Activated effector memory CD4-positive, alpha-beta T cell treated with Interleukin-2 at 50 U/mL for 16 hours (primary cell): Measurements from ENCODE around the gene ETV3L.

ENCODE experiments used
- DNase-seq: peaks from one replicate; pipeline ENCODE4 v3.0.0-alpha.2; 2020

The ETV3L gene

GRCh38 chr1:157131281-157131680 is 31.7 kb upstream of the ETV3L start:
- no peak for DNase-seq

- no peak for DNase-seq
Observed at GRCh38 chr1:157124855-157125254, 25.2 kb upstream of the ETV3L start.

- no peak for DNase-seq
Observed at GRCh38 chr1:157119448-157119847, 19.8 kb upstream of the ETV3L start.

- no peak for DNase-seq
Observed at GRCh38 chr1:157119008-157119407, 19.4 kb upstream of the ETV3L start.

GRCh38 chr1:157117527-157118057 is 18.0 kb upstream of the ETV3L start:
- no peak for DNase-seq

- no peak for DNase-seq
Observed at GRCh38 chr1:157116737-157117103, 17.1 kb upstream of the ETV3L start.

- DNase-seq = no peak
Observed at GRCh38 chr1:157115851-157116736, 16.5 kb upstream of the ETV3L start.

- DNase-seq = no peak
Observed at GRCh38 chr1:157115429-157115838, 15.8 kb upstream of the ETV3L start.

- no peak for DNase-seq
Observed at GRCh38 chr1:157114183-157115121, 14.8 kb upstream of the ETV3L start.

GRCh38 chr1:157113631-157114030 is 14.0 kb upstream of the ETV3L start:
- DNase-seq = no peak

- no peak for DNase-seq
Observed at GRCh38 chr1:157113106-157113505, 13.5 kb upstream of the ETV3L start.

- DNase-seq = no peak
Observed at GRCh38 chr1:157112186-157112867, 12.7 kb upstream of the ETV3L start.

- no peak for DNase-seq
Observed at GRCh38 chr1:157111396-157112165, 12.0 kb upstream of the ETV3L start.

- DNase-seq = no peak
Observed at GRCh38 chr1:157110686-157111085, 11.1 kb upstream of the ETV3L start.

GRCh38 chr1:157110003-157110402 is 10.4 kb upstream of the ETV3L start:
- DNase-seq = no peak

- no peak for DNase-seq
Observed at GRCh38 chr1:157108448-157108847, 8.8 kb upstream of the ETV3L start.

- no peak for DNase-seq
Observed at GRCh38 chr1:157107702-157108101, 8.1 kb upstream of the ETV3L start.

GRCh38 chr1:157106813-157107189 is 7.2 kb upstream of the ETV3L start:
- DNase-seq = no peak

GRCh38 chr1:157105988-157106812 is 6.6 kb upstream of the ETV3L start:
- DNase-seq = no peak

GRCh38 chr1:157105298-157105987 is 5.8 kb upstream of the ETV3L start:
- DNase-seq = no peak
